ENCODE data around the gene GIPC2. TPM values are rescaled to one million over a fixed set of nuclear protein-coding genes. Genes with fewer than 3 reads are reported as not detected.
"Not testable (repeated sequence)": the region's sequence is repeated elsewhere in the genome, so short reads cannot be mapped to it uniquely, and the experiment has no call there.

Gene GIPC2
- 2.5 TPM for total RNA-seq
- long read RNA-seq, partial matches to known transcripts: 0 of 8 reads
- long read RNA-seq, other reads (novel, unspliced or antisense): 5 of 8 reads

- Histone ChIP-seq H3K4me1 (peaks cover 47% of the 10 kb centered on the region), H3K36me3 (no peaks in the 10 kb centered on the region), H3K27me3 (ENCODE audit: low read depth) (no peaks in the 10 kb centered on the region), H3K27ac (replicated peaks) (peak within 1 kb of the TSS; percentile 80), H3K9me3 (replicated peaks) (no peaks in the 10 kb centered on the region), H3K4me3 (peak within 1 kb of the TSS; percentile 92)
- no peak for TF ChIP-seq CTCF (IDR thresholded peaks at IDR 0.05; ENCODE audit: borderline replicate concordance)
- DNase-seq: peak; percentile 23
- intact Hi-C loops (cut with micrococcal nuclease): no loop called here
These were observed at the start of gene GIPC2 for GRCh38 chr1:78045926-78046778. Gene GIPC2 (plus strand): TSS chr1:78045966. CDS start chr1:78046095, 129 bp downstream.

GRCh38 chr1:77996734-77997133 lies 49.0 kb upstream of the GIPC2 start:
- no peaks in the 10 kb centered on the region for H3K9me3 ChIP-seq (replicated peaks)
- no peaks in the 10 kb centered on the region for H3K27me3 ChIP-seq (ENCODE audit: low read depth)
- H3K27ac ChIP-seq (replicated peaks): no peak overlapping the region
- peaks cover 12% of the 10 kb centered on the region for H3K36me3 ChIP-seq
- no peak for DNase-seq
- intact Hi-C loops (cut with micrococcal nuclease): no loop called here
- H3K4me1 ChIP-seq: peaks cover 10% of the 10 kb centered on the region
- no peak overlapping the region for H3K4me3 ChIP-seq
- no peak for TF ChIP-seq CTCF (IDR thresholded peaks at IDR 0.05; ENCODE audit: borderline replicate concordance)

- H3K27ac ChIP-seq (replicated peaks): not testable (repeated sequence)
These were observed 45.2 kb upstream of the GIPC2 start for GRCh38 chr1:78000536-78000935.

GRCh38 chr1:78003070-78003746 lies 42.6 kb upstream of the GIPC2 start:
- Histone ChIP-seq H3K36me3 (no peaks in the 10 kb centered on the region), H3K4me3 (peak overlapping the region; percentile 77), H3K27ac (replicated peaks) (peak overlapping the region; percentile 93), H3K9me3 (replicated peaks) (no peaks in the 10 kb centered on the region), H3K4me1 (peaks cover 40% of the 10 kb centered on the region), H3K27me3 (ENCODE audit: low read depth) (no peaks in the 10 kb centered on the region)
- intact Hi-C loops (cut with micrococcal nuclease): loop anchor here (10.0 kb wide), 1 partner anchor 102 kb away; no protein-coding TSS in a partner anchor
- no peak for DNase-seq
- no peak for TF ChIP-seq CTCF (IDR thresholded peaks at IDR 0.05; ENCODE audit: borderline replicate concordance)

More at GRCh38 chr1:78000536-78000935, 45.2 kb upstream of the GIPC2 start:
- H3K36me3 ChIP-seq; H3K27me3 ChIP-seq (ENCODE audit: low read depth); H3K4me3 ChIP-seq; DNase-seq; H3K9me3 ChIP-seq (replicated peaks): not testable (repeated sequence)
- intact Hi-C loops (cut with micrococcal nuclease): loop anchor here (10.0 kb wide), 1 partner anchor 104 kb away; no protein-coding TSS in a partner anchor
- peaks cover 29% of the 10 kb centered on the region for H3K4me1 ChIP-seq

- H3K4me1 ChIP-seq: peaks cover 49% of the 10 kb centered on the region
- TF ChIP-seq CTCF (IDR thresholded peaks at IDR 0.05; ENCODE audit: borderline replicate concordance): no peak
- H3K9me3 ChIP-seq (replicated peaks): no peaks in the 10 kb centered on the region
- H3K36me3 ChIP-seq: no peaks in the 10 kb centered on the region
- H3K27ac ChIP-seq (replicated peaks): peak overlapping the region; percentile 93
- intact Hi-C loops (cut with micrococcal nuclease): loop anchor here (2.0 to 10.0 kb wide), 2 partner anchors 25 to 101 kb away; partner anchors contain the start of gene FUBP1
- DNase-seq: peak; percentile 53
- H3K27me3 ChIP-seq (ENCODE audit: low read depth): no peaks in the 10 kb centered on the region
- peak overlapping the region; percentile 77 for H3K4me3 ChIP-seq
These were observed 41.7 kb upstream of the GIPC2 start for GRCh38 chr1:78003882-78004718.
